HCT116 (cell line): ENCODE data around the gene ST7. TPM values are rescaled to one million over a fixed set of nuclear protein-coding genes. Genes with fewer than 3 reads are reported as not detected.

Experiments used
- ATAC-seq: fragments of 200-7000 bp; cut with Tn5 transposase; 2 replicates; pipeline ENCODE4 v1.9.1; 2020; ENCODE audit warnings: mild to moderate bottlenecking, moderate library complexity
- BruUV-seq: library from RNA; stranded (reverse); fragments of 400-500 nt; replicated peaks from 2 replicates; lab custom pipeline; 2021; lab: Mats Ljungman, UMichigan
- CTCF ChIA-PET: fragments of 300-600 bp; sonication (Branson Sonifier 250); formaldehyde crosslinking; loops from one replicate; lab custom pipeline; 2021; ENCODE audit warnings: antibody characterized with exemption; lab: Charles Lee
- POLR2A ChIA-PET: fragments of 300-600, 350-600 bp; sonication (Branson Sonifier 250); formaldehyde crosslinking; loops from one replicate; lab custom pipeline; 2021; ENCODE audit warnings: antibody characterized with exemption; lab: Charles Lee
- RAD21 ChIA-PET, 2 experiments: fragments of 300-600 bp; sonication (Branson Sonifier 250); formaldehyde crosslinking; loops; one replicate each; lab custom pipeline; 2023; ENCODE audit warnings: low total read pairs in 2 of 2; ENCODE audit not compliant: uncharacterized antibody in 2 of 2, unreplicated experiment in 2 of 2, low non-redundant PET in 1 of 2; lab: Charles Lee
- DNase-seq: peaks from one replicate; pipeline ENCODE4 v3.0.0-alpha.2; 2010; ENCODE audit warnings: low read depth, low spot score
- H2AFZ ChIP-seq: fragments of 200-600 bp; shearing (Covaris generic), sonication (generic); 2 replicates; pipeline ENCODE4 v1.6.1; 2017; ENCODE audit warnings: low read depth, mixed run types, mixed read lengths, antibody characterized with exemption, low read length; ENCODE audit not compliant: poor library complexity, severe bottlenecking
- H3K27ac ChIP-seq: 2 replicates; pipeline ENCODE4 v1.5.1; 2012; ENCODE audit warnings: low read depth, low read length
- H3K27me3 ChIP-seq: fragments of 200-600 bp; sonication (generic); 2 replicates; pipeline ENCODE4 v1.6.1; 2016; ENCODE audit warnings: mixed run types, low read length, mixed read lengths; ENCODE audit not compliant: insufficient read depth
- H3K36me3 ChIP-seq, 2 experiments: fragments of 200-500 bp in 1 of 2; fragments of 200-600 bp in 1 of 2; sonication (Bioruptor generic) in 1 of 2; sonication (generic) in 1 of 2; 2 replicates each; pipeline versions ENCODE4 v1.5.1 to v1.6.1; 2014 to 2016; ENCODE audit warnings: low read length in 2 of 2, inconsistent platforms in 1 of 2, mixed read lengths in 1 of 2, mixed run types in 1 of 2; ENCODE audit not compliant: insufficient read depth in 2 of 2, control insufficient read depth in 1 of 2
- H3K4me1 ChIP-seq, 2 experiments: fragments of 200-600 bp in 1 of 2; sonication (generic) in 1 of 2; 2 replicates each; pipeline versions ENCODE4 v1.5.1 to v1.6.1; 2012 to 2017; ENCODE audit warnings: low read length in 2 of 2, inconsistent platforms in 1 of 2, mild to moderate bottlenecking in 1 of 2, mixed read lengths in 1 of 2, mixed run types in 1 of 2, moderate library complexity in 1 of 2; ENCODE audit not compliant: insufficient read depth in 2 of 2, control insufficient read depth in 1 of 2
- H3K4me2 ChIP-seq: fragments of 200-600 bp; sonication (generic); 2 replicates; pipeline ENCODE4 v1.6.1; 2017; ENCODE audit warnings: mixed run types, low read length, mixed read lengths
- H3K4me3 ChIP-seq, 2 experiments: fragments of 200-600 bp in 1 of 2; sonication (generic) in 1 of 2; replicated peaks in 1 of 2; 2 replicates each; pipeline ENCODE4 v1.5.1; 2011 to 2016; ENCODE audit warnings: low read length in 2 of 2, control low read depth in 1 of 2, low read depth in 1 of 2, mild to moderate bottlenecking in 1 of 2, mixed read lengths in 1 of 2, mixed run types in 1 of 2
- H3K79me2 ChIP-seq: fragments of 200-600 bp; sonication (generic); 2 replicates; pipeline ENCODE4 v1.6.1; 2017; ENCODE audit warnings: mild to moderate bottlenecking, mixed run types, low read length, moderate library complexity, mixed read lengths; ENCODE audit not compliant: insufficient read depth
- H3K9ac ChIP-seq: fragments of 200-600 bp; sonication (generic); 2 replicates; pipeline ENCODE4 v1.6.1; 2016; ENCODE audit warnings: low read length, mixed read lengths
- H3K9me2 ChIP-seq: fragments of 200-600 bp; sonication (generic), shearing (Covaris generic); 2 replicates; pipeline ENCODE4 v1.6.1; 2017; ENCODE audit warnings: mixed run types, mild to moderate bottlenecking, moderate library complexity; ENCODE audit not compliant: insufficient read depth
- H3K9me3 ChIP-seq, 2 experiments: fragments of 200-500 bp in 1 of 2; fragments of 200-600 bp in 1 of 2; sonication (Bioruptor generic) in 1 of 2; sonication (generic) in 1 of 2; 2 replicates each; pipeline ENCODE4 v1.6.1; 2014 to 2017; ENCODE audit warnings: low read length in 2 of 2, mixed read lengths in 2 of 2, inconsistent platforms in 1 of 2, low read depth in 1 of 2, mild to moderate bottlenecking in 1 of 2, mixed run types in 1 of 2, moderate library complexity in 1 of 2; ENCODE audit not compliant: control insufficient read depth in 1 of 2, insufficient read depth in 1 of 2
- H4K20me1 ChIP-seq: fragments of 200-600 bp; sonication (generic), shearing (Covaris generic); 2 replicates; pipeline ENCODE4 v1.6.1; 2017; ENCODE audit warnings: mixed run types, mild to moderate bottlenecking, moderate library complexity; ENCODE audit not compliant: insufficient read depth
- CBX3 ChIP-seq: IDR thresholded peaks from 2 replicates; pipeline ENCODE4 v1.6.1; 2012; ENCODE audit warnings: low read depth
- EGR1 ChIP-seq: IDR thresholded peaks from 2 replicates; pipeline ENCODE4 v1.6.1; 2012; ENCODE audit warnings: low read depth
- EZH2 ChIP-seq: fragments of 200-600 bp; sonication (generic); IDR thresholded peaks from 2 replicates; pipeline ENCODE4 v1.6.1; 2017; ENCODE audit warnings: antibody characterized with exemption, mixed run types
- POLR2AphosphoS5 ChIP-seq: IDR thresholded peaks from 2 replicates; pipeline ENCODE4 v1.6.1; 2011; ENCODE audit warnings: mild to moderate bottlenecking, low read depth, low read length, moderate library complexity
- SRF ChIP-seq: IDR thresholded peaks from 2 replicates; pipeline ENCODE4 v1.6.1; 2012; ENCODE audit warnings: low read depth
- TCF7L2 ChIP-seq: IDR thresholded peaks from 2 replicates; pipeline ENCODE4 v1.7.0; 2011; ENCODE audit warnings: borderline replicate concordance, inconsistent platforms; ENCODE audit not compliant: insufficient read depth, insufficient read length; ENCODE audit errors: extremely low read depth
- ZFX ChIP-seq: fragments of 450-650 bp; IDR thresholded peaks from 2 replicates; pipeline ENCODE4 v1.6.1; 2017
- intact Hi-C: fragments of 100-400 bp; cut with micrococcal nuclease; formaldehyde crosslinking; loops from 2 replicates; pipeline ENCODE4 v1.10.0; 2022
- total RNA-seq: library from RNA; stranded (reverse); gene quantifications from one replicate; pipeline ENCODE4 v1.2.1, GENCODE V29; 2021; ENCODE audit not compliant: unreplicated experiment
- TF ChIP-seq, protein P1 (sequence below): IDR thresholded peaks from 2 replicates; pipeline ENCODE4 v1.6.1; 2012; ENCODE audit warnings: low read depth
- TF ChIP-seq, protein P2 (sequence below): IDR thresholded peaks from 2 replicates; pipeline ENCODE4 v1.6.1; 2012

The ST7 gene
- total RNA-seq, 1 experiment from 2014 or later = 12.6 TPM

DNA sequence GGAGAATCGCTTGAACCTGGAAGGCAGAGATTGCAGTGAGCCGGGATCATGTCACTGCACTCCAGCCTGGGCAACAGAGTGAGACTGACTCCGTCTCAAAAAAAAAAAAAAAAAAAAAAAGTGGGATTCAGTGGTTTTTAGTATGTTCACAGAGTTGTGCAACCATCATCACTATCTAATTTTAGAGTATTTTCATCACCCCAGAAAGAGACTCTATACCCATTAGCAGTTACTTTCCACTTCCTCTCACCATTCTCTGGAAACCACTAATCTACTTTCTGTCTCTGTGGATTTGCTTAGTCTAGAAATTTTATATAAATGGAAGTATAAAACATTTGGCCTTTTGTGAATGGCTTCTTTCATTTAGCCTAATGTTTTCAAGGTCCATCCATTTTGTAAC, 113.4 kb downstream of the ST7 start:
- Histone ChIP-seq H3K27me3 (no peaks in the 10 kb centered on the region), H3K9ac (no peak overlapping the region), H3K4me3 (no peak overlapping the region), H2AFZ (no peak overlapping the region), H4K20me1 (no peaks in the 10 kb centered on the region), H3K27ac (no peak overlapping the region), H3K36me3 (no peaks in the 10 kb centered on the region), H3K9me2 (no peaks in the 10 kb centered on the region), H3K79me2 (no peaks in the 10 kb centered on the region), H3K9me3 (no peaks in the 10 kb centered on the region), H3K4me2 (no peak overlapping the region), H3K4me1 (no peaks in the 10 kb centered on the region)
- no peak for DNase-seq
- no TSS peak for BruUV-seq
- TF ChIP-seq ZFX = no peak
- no peak for TF ChIP-seq TCF7L2
- no peak for TF ChIP-seq EZH2
- ChIA-PET RAD21 (no interaction called here), CTCF (no interaction called here), POLR2A (no interaction called here)
- no peak for ATAC-seq
- intact Hi-C loops = no loop called here

DNA sequence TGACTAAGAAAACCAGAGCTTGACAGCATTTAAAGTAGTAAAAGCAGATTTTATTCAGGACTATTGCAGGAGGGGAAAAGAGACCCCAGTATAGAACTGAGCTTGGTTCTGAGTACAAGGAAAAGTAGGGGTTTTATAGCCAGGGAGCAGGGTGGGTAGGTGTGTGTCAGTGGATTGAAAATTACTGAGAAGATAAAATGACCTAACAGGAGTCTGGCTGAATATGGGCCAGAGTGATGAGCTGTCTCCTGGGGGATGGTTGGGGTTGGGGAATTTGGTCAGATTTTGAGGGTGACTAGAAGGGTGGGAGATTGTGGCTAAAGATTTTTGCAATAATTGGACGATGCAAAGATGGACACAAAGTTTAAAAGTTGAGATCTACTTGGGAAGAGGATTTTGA, 114.0 kb downstream of the ST7 start:
- Histone ChIP-seq H3K4me3 (no peak overlapping the region), H3K27ac (no peak overlapping the region), H3K4me2 (no peak overlapping the region), H3K79me2 (no peaks in the 10 kb centered on the region), H3K9me3 (no peaks in the 10 kb centered on the region), H3K9me2 (no peaks in the 10 kb centered on the region), H3K36me3 (no peaks in the 10 kb centered on the region), H2AFZ (no peak overlapping the region), H3K27me3 (no peaks in the 10 kb centered on the region), H3K4me1 (peaks cover 0 to under 1% of the 10 kb centered on the region in 2 experiments; a peak in 1 of 4 replicates), H3K9ac (no peak overlapping the region), H4K20me1 (no peaks in the 10 kb centered on the region)
- TF ChIP-seq ZFX (no peak), TCF7L2 (no peak), EGR1 (no peak), CBX3 (no peak), SRF (no peak), POLR2AphosphoS5 (no peak)
- TF ChIP-seq, protein P1, sequence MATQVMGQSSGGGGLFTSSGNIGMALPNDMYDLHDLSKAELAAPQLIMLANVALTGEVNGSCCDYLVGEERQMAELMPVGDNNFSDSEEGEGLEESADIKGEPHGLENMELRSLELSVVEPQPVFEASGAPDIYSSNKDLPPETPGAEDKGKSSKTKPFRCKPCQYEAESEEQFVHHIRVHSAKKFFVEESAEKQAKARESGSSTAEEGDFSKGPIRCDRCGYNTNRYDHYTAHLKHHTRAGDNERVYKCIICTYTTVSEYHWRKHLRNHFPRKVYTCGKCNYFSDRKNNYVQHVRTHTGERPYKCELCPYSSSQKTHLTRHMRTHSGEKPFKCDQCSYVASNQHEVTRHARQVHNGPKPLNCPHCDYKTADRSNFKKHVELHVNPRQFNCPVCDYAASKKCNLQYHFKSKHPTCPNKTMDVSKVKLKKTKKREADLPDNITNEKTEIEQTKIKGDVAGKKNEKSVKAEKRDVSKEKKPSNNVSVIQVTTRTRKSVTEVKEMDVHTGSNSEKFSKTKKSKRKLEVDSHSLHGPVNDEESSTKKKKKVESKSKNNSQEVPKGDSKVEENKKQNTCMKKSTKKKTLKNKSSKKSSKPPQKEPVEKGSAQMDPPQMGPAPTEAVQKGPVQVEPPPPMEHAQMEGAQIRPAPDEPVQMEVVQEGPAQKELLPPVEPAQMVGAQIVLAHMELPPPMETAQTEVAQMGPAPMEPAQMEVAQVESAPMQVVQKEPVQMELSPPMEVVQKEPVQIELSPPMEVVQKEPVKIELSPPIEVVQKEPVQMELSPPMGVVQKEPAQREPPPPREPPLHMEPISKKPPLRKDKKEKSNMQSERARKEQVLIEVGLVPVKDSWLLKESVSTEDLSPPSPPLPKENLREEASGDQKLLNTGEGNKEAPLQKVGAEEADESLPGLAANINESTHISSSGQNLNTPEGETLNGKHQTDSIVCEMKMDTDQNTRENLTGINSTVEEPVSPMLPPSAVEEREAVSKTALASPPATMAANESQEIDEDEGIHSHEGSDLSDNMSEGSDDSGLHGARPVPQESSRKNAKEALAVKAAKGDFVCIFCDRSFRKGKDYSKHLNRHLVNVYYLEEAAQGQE = no peak
- TF ChIP-seq, protein P2, sequence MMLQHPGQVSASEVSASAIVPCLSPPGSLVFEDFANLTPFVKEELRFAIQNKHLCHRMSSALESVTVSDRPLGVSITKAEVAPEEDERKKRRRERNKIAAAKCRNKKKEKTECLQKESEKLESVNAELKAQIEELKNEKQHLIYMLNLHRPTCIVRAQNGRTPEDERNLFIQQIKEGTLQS = no peak
- POLR2A ChIA-PET = no interaction called here
- CTCF ChIA-PET = no interaction called here
- no peak for DNase-seq
- intact Hi-C loops = no loop called here
- BruUV-seq = no TSS peak
- RAD21 ChIA-PET = no interaction called here
- no peak for ATAC-seq
